Activated naive CD4-positive, alpha-beta T cell treated with anti-CD3 and anti-CD28 coated beads, Interleukin-2, amount 10 ng/mL, durations not matched to agents 7 days and 5 days (primary cell): ENCODE results near the gene MRPL16.
A peak's percentile ranks its signal among the peaks of the same experiment; 100 is the strongest.
"Not testable (repeated sequence)": the region's sequence is repeated elsewhere in the genome, so short reads cannot be mapped to it uniquely, and the experiment has no call there.

Experiments used
- CTCF ChIA-PET: fragments of 350-600 bp; sonication (Branson Sonifier 250); formaldehyde crosslinking; loops from one replicate; lab custom pipeline; 2021; ENCODE audit warnings: antibody characterized with exemption; lab: Charles Lee
- DNase-seq: peaks from one replicate; pipeline ENCODE4 v3.0.0-alpha.2; 2020
- H3K27ac Mint-ChIP-seq: one replicate; pipeline ENCODE4 v1.8.0; 2021; ENCODE audit warnings: mild to moderate bottlenecking, moderate library complexity, mixed read lengths
- H3K27me3 Mint-ChIP-seq: one replicate; pipeline ENCODE4 v1.8.0; 2021; ENCODE audit warnings: mild to moderate bottlenecking, mixed read lengths
- H3K36me3 Mint-ChIP-seq: one replicate; pipeline ENCODE4 v1.8.0; 2021; ENCODE audit warnings: mixed read lengths
- H3K4me1 Mint-ChIP-seq: one replicate; pipeline ENCODE4 v1.8.0; 2021; ENCODE audit warnings: mixed read lengths
- H3K4me3 Mint-ChIP-seq: one replicate; pipeline ENCODE4 v1.8.0; 2021; ENCODE audit warnings: mild to moderate bottlenecking, moderate library complexity, mixed read lengths
- H3K9me3 Mint-ChIP-seq: one replicate; pipeline ENCODE4 v1.8.0; 2021; ENCODE audit warnings: mixed read lengths

The MRPL16 gene

DNA sequence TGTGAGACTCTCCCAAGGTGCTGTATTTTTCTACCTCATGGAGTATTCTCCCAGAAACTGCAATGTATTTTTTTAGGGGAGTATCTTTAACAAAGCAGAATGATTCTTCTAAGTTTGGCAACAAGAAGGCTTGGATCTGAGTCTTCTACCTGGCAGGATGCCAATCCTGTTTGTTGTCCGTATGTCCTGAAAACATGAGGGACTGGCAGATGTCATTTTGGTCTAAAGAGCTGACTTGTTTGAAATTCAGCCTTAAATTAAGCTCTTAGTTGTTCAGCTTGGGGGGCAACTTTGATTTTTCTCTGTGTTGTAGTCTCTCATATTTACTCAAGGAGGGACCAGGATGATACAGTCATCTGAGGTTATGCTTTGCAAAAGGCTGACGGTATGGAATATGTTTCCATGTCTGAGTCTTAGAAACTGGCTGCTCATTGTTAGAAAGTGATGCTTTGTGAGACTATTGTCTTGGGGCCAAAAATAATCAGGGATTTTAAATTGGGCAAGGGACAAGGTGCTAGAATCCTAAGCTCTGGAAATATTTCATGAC, 9.3 kb downstream of the MRPL16 start:
- CTCF ChIA-PET, result interaction anchor here (0.6 to 10.6 kb wide), 14 partner anchors 9 to 132 kb away, joined by 3 to 121 read pairs (median 4); partner anchors contain the start of genes MRPL16, PATL1 and STX3
- H3K4me3 Mint-ChIP-seq, result no peak overlapping the region

DNA sequence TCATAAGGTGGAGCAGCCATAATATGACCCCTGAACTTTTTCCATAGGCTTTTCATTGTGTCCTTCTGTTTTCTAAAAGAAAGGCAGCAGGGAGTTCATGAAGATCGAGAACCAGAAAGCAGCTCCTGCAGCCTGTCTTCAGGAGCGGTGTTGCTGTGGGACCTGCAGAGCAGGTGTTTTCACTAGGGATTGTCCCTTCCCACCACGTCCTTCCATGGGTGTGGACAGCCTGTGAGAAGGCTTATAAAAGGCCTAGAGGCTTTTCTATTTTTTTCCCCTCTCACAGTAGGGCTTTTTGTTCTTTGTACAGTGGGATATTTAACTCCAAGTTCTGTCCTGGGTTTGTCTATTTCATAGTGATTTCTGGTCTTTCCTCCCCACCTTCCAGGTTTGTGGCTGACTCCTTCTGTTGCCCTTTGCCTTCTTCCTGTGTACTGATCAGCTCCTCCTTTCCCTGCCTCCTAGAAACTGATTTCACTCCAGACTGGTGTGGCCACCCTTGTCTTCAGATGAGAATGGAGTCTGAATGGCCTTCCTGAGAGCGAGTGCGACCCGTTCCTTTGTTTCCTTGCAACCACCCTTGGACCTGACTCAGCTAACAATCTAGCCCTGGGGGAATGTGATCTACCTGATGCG, 10.1 kb downstream of the MRPL16 start:
- Mint-ChIP-seq H3K27me3 (no peaks in the 10 kb centered on the region), H3K36me3 (peaks cover 34% of the 10 kb centered on the region), H3K27ac (no peak overlapping the region), H3K9me3 (no peaks in the 10 kb centered on the region), H3K4me3 (no peak overlapping the region), H3K4me1 (peaks cover 19% of the 10 kb centered on the region)
- CTCF ChIA-PET, result interaction anchor here (0.8 to 10.6 kb wide), 7 partner anchors 9 to 121 kb away, joined by 3 to 121 read pairs (median 4); partner anchors contain the start of genes MRPL16 and STX3
- no peak for DNase-seq

More for the DNA sequence above, 9.3 kb downstream of the MRPL16 start:
- H3K27ac Mint-ChIP-seq, result no peak overlapping the region
- H3K9me3 Mint-ChIP-seq, result no peaks in the 10 kb centered on the region
- H3K36me3 Mint-ChIP-seq, result peaks cover 35% of the 10 kb centered on the region
- H3K27me3 Mint-ChIP-seq, result no peaks in the 10 kb centered on the region
- no peak for DNase-seq
- peaks cover 19% of the 10 kb centered on the region for H3K4me1 Mint-ChIP-seq

DNA sequence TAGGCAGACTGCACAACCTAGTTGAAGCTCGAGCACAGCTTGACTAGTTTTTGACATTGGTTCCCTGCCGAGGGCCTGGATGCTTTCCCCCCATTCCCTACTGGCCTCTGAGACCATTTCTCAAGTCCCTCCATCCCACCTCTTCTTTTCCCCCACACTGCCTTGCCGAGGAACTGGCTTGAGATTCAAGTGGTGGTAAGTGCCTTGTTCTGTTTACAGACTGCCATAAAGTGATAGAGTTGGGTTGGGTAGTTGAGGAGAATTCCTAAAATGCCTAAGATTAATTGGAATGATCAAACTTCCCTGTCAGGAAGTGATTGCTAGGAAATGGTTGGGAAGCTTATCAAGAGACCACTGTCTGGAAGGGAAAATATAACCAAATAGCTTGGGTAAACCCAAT, 16.2 kb downstream of the MRPL16 start:
- Mint-ChIP-seq H3K27me3 (no peaks in the 10 kb centered on the region), H3K4me1 (no peaks in the 10 kb centered on the region), H3K36me3 (peaks cover 40% of the 10 kb centered on the region), H3K4me3 (no peak overlapping the region), H3K9me3 (no peaks in the 10 kb centered on the region), H3K27ac (no peak overlapping the region)
- CTCF ChIA-PET, result interaction anchor here (0.6 kb wide), 1 partner anchor 74 kb away, joined by 3 read pairs; no protein-coding TSS in a partner anchor
- no peak for DNase-seq

DNA sequence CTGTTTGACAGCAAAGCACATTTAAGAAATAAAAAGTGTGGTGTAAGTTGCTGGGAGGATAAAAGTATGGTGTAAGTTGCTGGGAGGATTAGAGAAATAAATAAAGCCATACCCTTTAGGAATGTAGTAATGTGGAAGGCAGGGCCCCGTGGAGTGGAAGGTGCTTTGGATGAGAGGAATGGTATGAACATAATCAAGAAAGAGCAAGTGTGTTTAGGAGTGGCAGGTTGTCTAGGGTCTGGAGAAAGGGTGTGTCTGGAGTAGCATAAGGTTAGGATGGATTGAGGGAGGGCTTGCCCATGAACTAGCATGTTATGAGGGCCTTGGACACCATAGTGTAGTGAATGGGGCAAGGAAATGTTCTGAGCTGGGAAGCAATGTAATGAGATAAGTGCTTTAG, 18.1 kb downstream of the MRPL16 start:
- Mint-ChIP-seq H3K36me3 (peaks cover 50% of the 10 kb centered on the region), H3K27me3 (no peaks in the 10 kb centered on the region), H3K9me3 (no peaks in the 10 kb centered on the region), H3K4me3 (no peak overlapping the region), H3K27ac (no peak overlapping the region), H3K4me1 (peaks cover 4% of the 10 kb centered on the region)
- CTCF ChIA-PET, result interaction anchor here (1.2 kb wide), 2 partner anchors 9 to 18 kb away, joined by 3 to 6 read pairs; partner anchors contain the start of gene MRPL16
- no peak for DNase-seq

DNA sequence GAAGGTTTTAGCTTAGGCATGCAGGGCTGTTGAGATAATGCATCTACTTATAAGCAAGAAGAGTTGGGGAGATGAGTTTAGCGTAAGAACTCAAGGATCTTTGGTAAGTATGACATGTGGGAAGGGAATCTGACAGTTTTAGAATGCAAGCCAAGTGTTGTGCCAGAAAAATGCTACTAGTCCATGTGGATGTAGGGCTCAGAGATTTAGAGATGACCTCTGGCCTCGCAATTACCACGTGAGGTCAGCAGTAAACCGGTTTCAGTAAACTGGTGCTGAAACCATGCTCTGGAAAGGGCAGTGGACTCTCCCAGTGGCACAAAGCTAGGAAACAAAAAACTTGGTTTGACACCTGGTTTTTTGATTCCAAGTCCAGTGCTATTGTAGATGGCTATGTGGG, 18.9 kb downstream of the MRPL16 start:
- CTCF ChIA-PET, result interaction anchor here (1.2 kb wide), 1 partner anchor 10 kb away, joined by 6 read pairs; no protein-coding TSS in a partner anchor
- DNase-seq, result no peak
- no peaks in the 10 kb centered on the region for H3K9me3 Mint-ChIP-seq
- no peak overlapping the region for H3K4me3 Mint-ChIP-seq
- H3K36me3 Mint-ChIP-seq, result peaks cover 54% of the 10 kb centered on the region
- H3K4me1 Mint-ChIP-seq, result peaks cover 13% of the 10 kb centered on the region
- H3K27ac Mint-ChIP-seq, result no peak overlapping the region
- H3K27me3 Mint-ChIP-seq, result no peaks in the 10 kb centered on the region

DNA sequence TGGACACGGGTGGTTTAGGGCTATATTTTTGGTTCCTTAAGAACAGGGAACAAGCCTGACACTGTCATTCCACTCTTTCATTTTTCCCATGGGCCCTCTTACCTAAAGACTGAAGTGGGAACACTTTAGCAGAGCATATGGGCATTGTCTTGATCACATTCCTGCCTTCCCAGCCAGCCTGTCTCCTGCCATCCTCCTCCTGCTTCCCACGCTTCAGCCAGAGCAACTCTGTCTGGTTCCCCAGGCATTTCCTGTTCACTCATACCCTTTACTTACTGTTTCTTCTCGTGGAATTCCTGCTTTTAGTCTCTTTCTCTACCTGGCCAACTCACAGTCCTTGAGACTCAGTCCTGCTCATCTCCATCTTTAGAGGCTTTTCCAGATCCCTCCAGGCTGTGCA, 22.8 kb downstream of the MRPL16 start:
- H3K9me3 Mint-ChIP-seq, result peaks cover 3% of the 10 kb centered on the region
- no peak overlapping the region for H3K4me3 Mint-ChIP-seq
- no peak overlapping the region for H3K27ac Mint-ChIP-seq
- CTCF ChIA-PET, result interaction anchor here (1.1 to 2.1 kb wide), 2 partner anchors 14 to 33 kb away, joined by 6 to 10 read pairs; partner anchors contain the start of gene STX3
- no peaks in the 10 kb centered on the region for H3K27me3 Mint-ChIP-seq
- no peak for DNase-seq
- H3K36me3 Mint-ChIP-seq, result peaks cover 55% of the 10 kb centered on the region
- H3K4me1 Mint-ChIP-seq, result peaks cover 45% of the 10 kb centered on the region

DNA sequence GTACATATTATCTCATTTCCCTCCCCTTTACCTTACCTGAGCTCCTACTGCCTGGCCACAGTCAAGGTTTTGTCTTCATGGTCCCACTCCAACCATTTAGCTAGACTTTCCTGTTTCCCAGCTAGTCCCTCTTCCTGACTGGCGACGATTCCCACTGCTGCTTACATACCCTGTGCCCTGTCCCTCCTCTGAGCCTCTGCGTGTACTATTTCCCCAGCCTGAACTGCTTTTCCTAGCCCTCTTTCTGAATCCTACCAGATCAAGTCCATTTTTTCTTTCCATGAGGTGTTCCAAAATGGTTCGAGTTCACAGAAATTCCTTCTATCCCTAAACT, 23.4 kb downstream of the MRPL16 start:
- DNase-seq, result no peak
- CTCF ChIA-PET, result no interaction called here
- H3K4me1 Mint-ChIP-seq, result peaks cover 49% of the 10 kb centered on the region
- no peaks in the 10 kb centered on the region for H3K27me3 Mint-ChIP-seq
- peaks cover 5% of the 10 kb centered on the region for H3K9me3 Mint-ChIP-seq
- no peak overlapping the region for H3K4me3 Mint-ChIP-seq
- peaks cover 54% of the 10 kb centered on the region for H3K36me3 Mint-ChIP-seq
- H3K27ac Mint-ChIP-seq, result no peak overlapping the region

DNA sequence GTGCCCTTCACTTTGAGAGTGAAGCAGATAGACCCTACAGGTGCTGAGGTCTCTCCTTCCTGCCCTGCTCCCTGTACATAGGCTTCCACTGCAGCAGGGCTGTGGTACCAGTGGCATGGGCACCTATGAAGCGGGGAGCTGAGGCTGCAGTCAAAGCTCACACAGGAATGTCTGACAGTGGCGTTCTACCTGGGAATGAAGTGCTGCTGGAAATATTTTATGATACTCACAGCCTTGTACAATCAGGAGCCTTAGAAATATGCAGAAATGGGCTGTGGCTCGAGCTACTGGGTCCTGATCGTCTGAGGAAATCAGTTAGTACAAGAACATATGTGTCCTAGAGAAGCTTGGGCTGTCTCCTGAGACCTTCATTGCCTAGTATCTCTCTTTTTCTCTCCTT, 24.8 kb downstream of the MRPL16 start:
- Mint-ChIP-seq H3K9me3 (peaks cover 11% of the 10 kb centered on the region), H3K4me3 (no peak overlapping the region), H3K4me1 (peaks cover 58% of the 10 kb centered on the region), H3K36me3 (peaks cover 57% of the 10 kb centered on the region), H3K27me3 (no peaks in the 10 kb centered on the region), H3K27ac (no peak overlapping the region)
- DNase-seq, result no peak
- CTCF ChIA-PET, result interaction anchor here (1.3 to 2.3 kb wide), 2 partner anchors 16 to 30 kb away, joined by 3 to 9 read pairs; no protein-coding TSS in a partner anchor

DNA sequence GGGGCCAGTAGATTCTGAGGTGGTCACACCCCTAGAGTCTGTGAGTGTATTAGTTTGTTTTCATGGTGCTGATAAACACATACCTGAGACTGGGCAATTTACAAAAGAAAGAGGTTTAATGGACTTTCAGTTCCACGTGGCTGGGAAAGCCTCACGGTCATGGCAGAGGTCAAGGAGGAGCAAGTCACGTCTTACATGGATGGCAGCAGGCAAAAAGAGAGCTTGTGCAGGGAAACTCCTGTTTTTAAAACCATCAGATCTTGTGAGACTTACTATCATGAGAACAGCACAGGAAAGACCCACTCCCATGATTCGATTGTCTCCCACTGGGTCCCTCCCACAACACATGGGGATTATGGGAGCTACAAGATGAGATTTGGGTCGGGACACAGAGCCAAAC, 26.1 kb downstream of the MRPL16 start:
- DNase-seq, H3K4me3 Mint-ChIP-seq, H3K27me3 Mint-ChIP-seq: not testable (repeated sequence)
- Mint-ChIP-seq H3K9me3 (peaks cover 12% of the 10 kb centered on the region), H3K4me1 (peaks cover 68% of the 10 kb centered on the region), H3K27ac (peak overlapping the region; percentile 85), H3K36me3 (peaks cover 64% of the 10 kb centered on the region)
- CTCF ChIA-PET, result interaction anchor here (1.0 to 2.3 kb wide), 3 partner anchors 17 to 30 kb away, joined by 3 to 9 read pairs (median 4); no protein-coding TSS in a partner anchor

DNA sequence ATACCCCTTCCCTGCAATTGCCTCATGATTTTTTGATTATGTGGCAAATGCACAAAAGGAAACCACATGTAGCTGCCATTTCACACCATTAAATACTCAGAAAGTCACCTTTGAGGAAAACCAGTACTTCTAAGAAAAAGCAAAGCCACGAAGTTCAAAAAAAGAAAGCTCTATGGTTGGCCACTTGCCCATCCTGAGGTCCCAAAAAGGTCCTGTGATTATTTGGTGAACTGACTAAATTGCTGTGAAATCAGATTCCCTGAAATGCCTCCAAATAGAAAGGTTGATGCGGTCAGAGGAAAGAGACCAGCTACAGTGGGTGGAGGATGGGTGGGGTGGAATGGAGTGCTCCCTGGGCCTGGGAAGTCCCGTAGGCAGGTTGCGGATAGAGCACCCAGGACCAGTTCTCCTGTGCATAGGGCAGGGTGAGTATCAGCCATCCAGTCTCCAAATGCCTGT, 26.9 kb downstream of the MRPL16 start:
- Mint-ChIP-seq H3K27ac (peak overlapping the region; percentile 85), H3K27me3 (no peaks in the 10 kb centered on the region), H3K36me3 (peaks cover 63% of the 10 kb centered on the region), H3K4me3 (no peak overlapping the region), H3K9me3 (peaks cover 12% of the 10 kb centered on the region), H3K4me1 (peaks cover 69% of the 10 kb centered on the region)
- CTCF ChIA-PET, result interaction anchor here (1.1 to 1.5 kb wide), 3 partner anchors 12 to 18 kb away, joined by 3 to 4 read pairs (median 3); no protein-coding TSS in a partner anchor
- DNase-seq, result no peak

DNA sequence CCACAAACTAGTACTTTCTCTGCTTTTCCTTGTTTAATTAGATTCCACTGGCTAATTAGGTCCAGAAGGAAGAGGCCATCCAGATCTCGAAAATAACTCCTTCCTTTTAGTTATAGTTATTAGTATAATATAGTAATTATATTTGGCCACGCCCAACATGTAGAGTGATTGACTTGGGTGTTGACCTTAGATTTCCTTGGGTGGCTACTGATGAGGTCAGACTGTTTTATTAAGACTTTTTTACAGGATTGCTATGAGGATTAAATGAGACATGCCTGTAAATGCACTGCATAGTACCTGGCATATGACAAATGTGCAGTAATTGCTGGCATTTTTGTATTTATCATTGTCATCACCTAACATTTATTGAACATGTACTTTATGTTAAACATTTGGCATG, 28.5 kb downstream of the MRPL16 start:
- Mint-ChIP-seq H3K4me1 (peaks cover 60% of the 10 kb centered on the region), H3K36me3 (peaks cover 58% of the 10 kb centered on the region), H3K27me3 (no peaks in the 10 kb centered on the region), H3K27ac (peak overlapping the region; percentile 19), H3K4me3 (no peak overlapping the region), H3K9me3 (peaks cover 12% of the 10 kb centered on the region)
- no peak for DNase-seq
- CTCF ChIA-PET, result no interaction called here

DNA sequence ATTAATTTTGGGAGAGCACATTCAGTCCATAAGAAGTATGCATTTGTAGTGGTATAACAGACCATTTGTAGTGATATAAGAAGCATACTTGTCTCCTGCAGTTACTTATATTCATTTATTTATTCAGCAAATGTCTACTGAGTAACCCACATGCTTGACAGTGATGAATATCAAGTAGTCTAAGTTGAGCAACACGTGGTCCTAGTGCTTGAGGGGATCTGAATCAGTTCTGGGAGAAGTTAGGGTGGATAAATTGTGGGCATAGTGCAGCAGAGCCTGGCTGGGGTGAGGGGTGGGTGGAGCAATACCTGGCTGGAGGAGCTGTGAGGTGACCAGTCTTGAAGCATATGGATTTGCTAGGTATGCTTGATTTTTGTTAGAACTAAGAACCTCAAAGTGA, 31.1 kb downstream of the MRPL16 start:
- Mint-ChIP-seq H3K27me3 (no peaks in the 10 kb centered on the region), H3K9me3 (peaks cover 12% of the 10 kb centered on the region), H3K4me3 (no peak overlapping the region), H3K36me3 (peaks cover 69% of the 10 kb centered on the region), H3K27ac (no peak overlapping the region), H3K4me1 (peaks cover 61% of the 10 kb centered on the region)
- CTCF ChIA-PET, result no interaction called here
- DNase-seq, result no peak

DNA sequence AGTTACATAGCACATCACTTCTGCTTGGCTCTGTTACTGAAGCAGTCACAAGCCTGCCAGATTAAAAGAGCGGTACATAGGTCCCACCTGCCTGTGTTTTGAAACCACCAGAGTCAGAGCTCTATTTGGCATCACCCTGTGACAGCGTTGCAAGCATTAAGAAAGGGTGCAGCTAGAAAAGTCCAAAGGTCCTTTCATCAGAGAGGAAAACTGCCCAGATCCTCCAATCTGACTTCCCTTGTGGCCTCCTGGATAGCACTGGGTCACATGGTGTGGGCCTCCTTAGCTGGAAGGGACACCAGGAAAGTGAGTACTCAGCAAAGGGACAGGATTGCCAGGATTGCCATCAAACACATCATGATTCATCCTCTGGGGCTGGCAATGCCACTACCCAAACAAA, 32.5 kb downstream of the MRPL16 start:
- H3K4me3 Mint-ChIP-seq, result no peak overlapping the region
- DNase-seq, result no peak
- CTCF ChIA-PET, result no interaction called here
- H3K36me3 Mint-ChIP-seq, result peaks cover 64% of the 10 kb centered on the region
- peak overlapping the region; percentile 19 for H3K27ac Mint-ChIP-seq
- H3K27me3 Mint-ChIP-seq, result no peaks in the 10 kb centered on the region
- peaks cover 9% of the 10 kb centered on the region for H3K9me3 Mint-ChIP-seq
- peaks cover 56% of the 10 kb centered on the region for H3K4me1 Mint-ChIP-seq

DNA sequence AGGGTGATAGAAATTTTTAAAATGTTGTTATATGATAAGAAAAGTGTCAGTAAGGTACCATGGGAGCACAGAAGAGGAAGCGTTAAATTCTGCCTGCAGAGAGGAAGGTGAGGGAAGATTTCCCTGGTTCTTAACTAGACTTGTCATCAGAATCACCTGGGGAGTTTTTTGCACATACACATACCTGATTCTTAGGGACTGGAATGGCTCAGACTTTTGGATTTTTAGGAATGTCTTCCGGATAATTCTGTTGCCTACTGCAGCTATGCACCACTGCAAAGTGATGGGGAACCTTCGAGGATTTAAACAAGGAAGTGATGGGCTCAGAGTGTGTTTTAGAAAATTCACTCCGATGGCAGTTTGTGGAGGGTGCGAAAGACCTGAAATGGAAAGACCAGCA, 33.5 kb downstream of the MRPL16 start:
- no peak for DNase-seq
- Mint-ChIP-seq H3K4me3 (no peak overlapping the region), H3K36me3 (peaks cover 57% of the 10 kb centered on the region), H3K9me3 (peaks cover 6% of the 10 kb centered on the region), H3K4me1 (peaks cover 59% of the 10 kb centered on the region), H3K27ac (no peak overlapping the region), H3K27me3 (no peaks in the 10 kb centered on the region)
- CTCF ChIA-PET, result no interaction called here
